Measurements from ENCODE around the gene UBE2I.

- TF ChIP-seq CTCF (conservative IDR thresholded peaks at IDR 0.05; ENCODE audit: low read length) (no peak), EZH2phosphoT487 (IDR thresholded peaks at IDR 0.05; ENCODE audit: borderline replicate concordance) (no peak)
Measured at GRCh38 chr16:1327619-1327947, 18.1 kb downstream of the UBE2I start.
